Measurements from ENCODE around the gene ACOX3.

- TF ChIP-seq CTCF (IDR thresholded peaks at IDR 0.05; ENCODE audit: low read length): no peak
- TF ChIP-seq EZH2 (IDR thresholded peaks at IDR 0.05; ENCODE audit: borderline replicate concordance, low read length): no peak
Observed at GRCh38 chr4:8388528-8388870, 52.0 kb downstream of the ACOX3 start.
